Stimulated activated CD4-positive, alpha-beta T cell treated with anti-CD3 and anti-CD28 coated beads, TNF-alpha, amount 100 ng/mL, for 1 hour (primary cell): ENCODE data around the gene LSM3.

Experiments
- DNase-seq, 3 donors: peaks; one replicate each; pipeline ENCODE4 v3.0.0-alpha.2; 2020; ENCODE audit warnings: low read depth in 3 of 3, low spot score in 1 of 3

LSM3 gene

DNA sequence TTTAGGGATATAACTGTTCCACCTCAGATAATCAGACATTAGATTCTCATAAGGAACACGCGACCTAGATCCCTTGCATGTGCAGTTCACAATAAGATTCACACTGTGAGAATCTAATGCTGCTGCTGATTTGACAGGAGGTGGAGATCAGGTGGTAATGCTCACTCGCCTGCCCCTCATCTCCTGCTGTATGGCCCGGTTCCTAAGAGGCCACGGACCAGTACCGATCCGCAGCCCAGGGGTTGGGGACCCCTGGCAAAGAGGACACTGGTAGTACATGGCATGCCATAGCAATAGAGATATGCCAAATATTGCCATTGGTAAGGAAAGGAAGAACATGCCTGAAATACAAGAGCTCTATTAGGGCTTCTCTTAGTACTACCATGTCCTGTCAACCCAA is 59.7 kb downstream of the LSM3 start:
- DNase-seq, result no peak

DNA sequence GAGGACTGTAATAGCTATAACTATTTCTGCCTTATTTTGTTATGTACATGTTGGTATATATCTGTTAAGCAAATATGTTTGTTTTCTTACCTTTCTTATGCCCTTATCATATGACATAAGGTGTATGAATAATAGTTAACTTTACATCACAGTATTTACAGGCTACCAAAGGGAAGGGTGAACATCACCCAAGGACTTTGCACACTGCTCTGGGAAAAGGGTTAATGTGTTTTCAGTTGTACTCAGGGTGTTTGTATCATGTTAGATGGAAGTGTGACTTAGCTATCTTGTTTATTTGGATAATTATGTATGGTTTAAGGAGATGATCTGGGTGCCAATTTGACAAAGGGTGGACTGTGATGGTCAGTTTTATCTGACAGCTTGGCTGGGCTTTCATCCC is 60.3 kb downstream of the LSM3 start:
- DNase-seq, result no peak

GRCh38 chr3:14239940-14240339 is 61.3 kb downstream of the LSM3 start:
- no peak for DNase-seq

- no peak for DNase-seq
Observed at GRCh38 chr3:14240366-14240765, 61.7 kb downstream of the LSM3 start.

DNA sequence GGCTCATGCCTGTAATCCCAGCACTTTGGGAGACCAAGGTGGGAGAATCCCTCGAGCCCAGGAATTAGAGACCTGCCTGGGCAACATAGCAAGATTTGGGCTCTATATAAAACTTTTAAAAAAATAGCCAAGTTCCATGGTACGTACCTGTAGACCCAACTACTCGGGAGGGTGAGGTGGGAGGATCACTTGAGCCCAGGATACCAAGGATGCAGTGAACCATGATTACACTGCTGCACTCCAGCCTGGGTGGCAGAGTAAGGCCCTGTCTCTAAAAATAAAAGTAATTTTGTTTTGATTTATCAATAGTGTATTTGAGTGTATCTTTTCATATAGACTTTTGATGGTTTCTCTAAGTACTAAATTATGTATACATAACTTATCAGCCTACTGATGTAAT is 63.1 kb downstream of the LSM3 start:
- no peak for DNase-seq

DNA sequence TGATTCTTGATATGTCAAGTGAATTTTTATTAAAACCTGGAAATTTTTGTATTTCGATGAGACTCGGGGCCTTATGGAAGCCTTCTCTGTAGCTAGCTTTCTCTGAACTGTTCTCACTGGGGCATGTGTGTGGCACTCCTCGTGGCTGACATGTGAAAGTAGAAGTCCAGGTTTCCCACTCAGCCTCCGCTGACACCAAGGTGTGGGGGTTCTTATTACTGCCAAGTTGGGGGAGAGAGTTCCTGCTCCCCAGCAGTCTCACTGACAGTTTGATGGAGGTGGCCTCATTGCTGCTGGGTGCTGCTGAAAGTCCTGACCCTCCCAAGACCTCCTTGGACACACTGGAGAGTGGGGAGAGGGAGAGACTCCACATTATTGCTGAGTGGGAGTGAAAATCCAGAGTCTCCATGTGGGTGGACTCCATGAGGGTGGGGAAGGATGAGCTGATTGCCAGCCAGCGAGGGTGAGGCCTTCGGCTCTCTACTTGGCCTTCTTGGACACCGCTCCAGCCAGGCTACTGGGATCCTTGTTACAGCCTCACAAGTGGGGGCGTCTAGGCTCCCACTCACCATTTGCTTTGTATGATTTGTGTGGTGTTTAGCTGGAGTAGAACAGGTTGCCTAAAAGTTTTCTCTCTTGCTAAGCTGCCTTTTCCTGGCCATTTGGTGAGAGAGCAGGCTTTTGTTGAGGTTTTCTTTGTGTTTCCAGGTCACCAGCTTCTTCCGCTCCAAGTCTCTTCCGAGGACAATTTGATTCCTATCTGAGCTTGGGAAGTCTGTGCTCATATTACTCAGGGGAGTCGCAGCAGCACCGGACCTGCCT is 64.1 kb downstream of the LSM3 start:
- DNase-seq, result no peak

GRCh38 chr3:14243782-14244181 is 65.2 kb downstream of the LSM3 start:
- no peak for DNase-seq

DNA sequence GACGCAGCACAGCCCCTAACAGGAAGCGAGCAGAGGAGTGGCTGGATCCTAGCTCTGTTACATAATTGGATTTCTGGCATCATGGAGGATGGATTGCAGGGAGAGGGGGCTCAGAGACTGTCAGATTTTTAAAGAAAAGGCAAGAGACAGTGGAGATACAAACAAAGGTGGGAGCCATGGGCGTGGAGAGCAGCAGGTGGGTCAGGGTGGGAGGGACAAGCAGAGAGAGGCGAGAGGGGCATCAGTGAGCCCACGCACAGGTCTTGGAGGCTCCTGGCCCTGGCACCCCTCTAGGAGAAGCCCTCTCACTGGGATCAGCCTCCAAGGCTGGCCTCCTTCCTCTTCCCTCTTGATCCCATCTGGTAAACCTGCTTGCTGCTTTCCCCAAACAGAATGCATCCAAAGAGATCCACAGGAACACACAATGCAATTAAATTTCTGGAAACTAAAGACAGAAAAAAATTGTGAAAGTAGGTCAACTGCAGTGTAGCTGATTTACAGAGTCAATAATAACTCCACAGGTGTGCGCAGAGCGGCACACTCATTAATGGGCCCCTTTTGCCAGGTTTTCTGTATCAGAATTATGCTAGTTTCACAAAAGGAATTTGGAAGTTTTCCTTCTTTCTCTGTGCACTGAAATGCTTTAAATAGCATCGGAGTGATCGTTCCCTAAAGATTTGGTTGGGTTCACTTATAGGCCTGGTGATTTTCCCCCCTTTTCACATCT is 66.1 kb downstream of the LSM3 start:
- no peak for DNase-seq

- DNase-seq, result no peak
Observed at GRCh38 chr3:14245248-14245639, 66.6 kb downstream of the LSM3 start.

DNA sequence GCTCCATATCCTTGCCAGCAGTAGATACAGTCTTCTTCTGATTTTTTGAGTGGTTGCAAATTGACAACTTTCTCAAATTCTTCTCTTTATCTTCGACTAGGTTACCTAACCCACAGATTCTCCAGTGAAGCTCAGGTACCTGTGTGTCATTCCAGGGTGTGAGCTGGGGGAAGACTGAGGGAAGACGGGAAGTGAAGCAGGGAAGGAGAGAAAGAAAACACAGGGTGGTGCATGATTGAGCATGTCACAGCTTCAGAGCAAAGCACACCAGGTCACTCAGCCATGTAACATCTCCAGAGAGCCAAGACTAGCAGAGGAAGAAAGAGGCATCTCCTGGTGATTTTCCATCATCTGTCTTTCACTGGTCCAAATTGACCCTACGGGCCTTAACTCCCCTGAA is 67.2 kb downstream of the LSM3 start:
- DNase-seq, result no peak

- DNase-seq, result no peak
Observed at GRCh38 chr3:14246414-14246813, 67.8 kb downstream of the LSM3 start.

DNA sequence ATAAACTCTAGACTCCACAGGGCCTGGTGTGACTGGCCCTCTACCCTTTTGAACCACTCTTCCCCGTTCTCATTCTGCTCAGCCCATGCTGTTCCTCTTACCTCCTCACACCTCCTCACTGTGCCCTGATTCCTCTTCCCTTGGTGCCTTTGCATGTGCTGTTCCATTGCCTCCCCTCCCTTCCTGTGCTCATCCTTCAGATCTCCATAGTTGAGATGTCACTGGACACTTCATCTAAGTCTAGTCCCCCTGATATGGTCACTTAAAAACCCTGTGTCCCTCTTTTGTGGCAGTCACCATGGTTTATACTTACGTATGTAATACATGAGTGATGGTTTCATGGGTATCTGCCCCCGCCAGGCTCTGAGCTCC is 69.8 kb downstream of the LSM3 start:
- DNase-seq, result no peak

DNA sequence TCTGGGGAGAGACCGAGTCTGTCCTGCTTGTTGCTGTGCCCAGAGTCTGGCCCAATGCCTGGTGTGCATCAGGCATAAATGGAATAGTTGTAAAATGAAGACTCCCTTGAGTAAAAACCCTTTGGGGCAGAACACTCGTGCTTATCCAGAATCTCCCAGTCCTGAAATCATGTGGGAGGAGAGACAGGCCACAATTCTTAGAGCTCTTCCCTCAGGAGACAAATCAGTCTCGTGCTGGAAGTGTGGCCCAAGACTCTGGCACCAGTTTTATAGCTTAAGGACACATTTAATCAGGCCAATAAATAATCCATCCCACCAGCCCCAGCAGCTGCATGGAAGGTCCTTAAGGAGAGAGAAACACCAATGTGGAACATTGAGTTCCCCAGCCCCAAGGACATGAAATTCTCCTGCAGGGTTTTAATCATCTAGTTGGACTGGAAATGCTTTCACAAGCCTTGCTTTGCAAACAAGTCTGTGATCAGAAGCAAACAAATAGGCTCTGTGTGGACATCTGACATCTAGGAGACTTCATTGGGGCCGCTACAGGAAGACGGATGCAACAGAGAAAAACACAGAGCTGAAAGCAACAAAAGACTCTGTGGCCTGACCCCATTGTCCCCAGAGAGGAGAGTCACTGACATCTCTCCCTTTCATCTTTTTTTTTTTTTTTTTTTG is 70.4 kb downstream of the LSM3 start:
- no peak for DNase-seq
